Suppressor macrophage treated with lipopolysaccharide for 1 hour (primary cell): ENCODE results near the gene RTP5.

ENCODE experiments used
- DNase-seq, 3 donors: peaks; one replicate each; pipeline ENCODE4 v3.0.0-alpha.2; 2020 to 2022

The RTP5 gene

GRCh38 chr2:241858206-241859016 lies 11.1 kb upstream of the RTP5 start, which contains the start of gene PDCD1:
PDCD1 (minus strand) TSS chr2:241858894; CDS start chr2:241858838, 56 bp downstream.
- peak in 2 of 3 donors; percentile 32 to 41 for DNase-seq

DNA sequence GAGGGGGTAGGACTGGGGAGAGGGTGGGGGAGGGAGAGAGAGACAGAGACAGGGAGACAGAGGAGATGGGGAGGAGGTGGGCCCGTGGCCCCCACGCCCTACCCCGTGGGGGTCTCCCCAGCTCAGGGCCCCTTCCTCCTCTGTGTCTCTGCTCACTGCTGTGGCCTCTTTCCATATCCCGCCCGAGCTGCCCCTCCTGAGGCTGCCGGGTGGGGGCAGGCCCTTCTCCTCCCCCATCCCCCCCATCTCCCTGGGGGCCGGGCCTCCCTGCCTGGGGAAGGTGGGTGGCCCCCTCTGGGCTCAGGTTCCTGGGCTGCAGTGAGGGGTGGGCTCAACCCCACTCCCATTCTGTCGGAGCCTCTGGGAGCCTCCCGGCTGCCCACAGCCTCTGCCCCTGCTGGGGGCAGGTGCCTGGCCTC lies 10.5 kb upstream of the RTP5 start:
- no peak for DNase-seq

DNA sequence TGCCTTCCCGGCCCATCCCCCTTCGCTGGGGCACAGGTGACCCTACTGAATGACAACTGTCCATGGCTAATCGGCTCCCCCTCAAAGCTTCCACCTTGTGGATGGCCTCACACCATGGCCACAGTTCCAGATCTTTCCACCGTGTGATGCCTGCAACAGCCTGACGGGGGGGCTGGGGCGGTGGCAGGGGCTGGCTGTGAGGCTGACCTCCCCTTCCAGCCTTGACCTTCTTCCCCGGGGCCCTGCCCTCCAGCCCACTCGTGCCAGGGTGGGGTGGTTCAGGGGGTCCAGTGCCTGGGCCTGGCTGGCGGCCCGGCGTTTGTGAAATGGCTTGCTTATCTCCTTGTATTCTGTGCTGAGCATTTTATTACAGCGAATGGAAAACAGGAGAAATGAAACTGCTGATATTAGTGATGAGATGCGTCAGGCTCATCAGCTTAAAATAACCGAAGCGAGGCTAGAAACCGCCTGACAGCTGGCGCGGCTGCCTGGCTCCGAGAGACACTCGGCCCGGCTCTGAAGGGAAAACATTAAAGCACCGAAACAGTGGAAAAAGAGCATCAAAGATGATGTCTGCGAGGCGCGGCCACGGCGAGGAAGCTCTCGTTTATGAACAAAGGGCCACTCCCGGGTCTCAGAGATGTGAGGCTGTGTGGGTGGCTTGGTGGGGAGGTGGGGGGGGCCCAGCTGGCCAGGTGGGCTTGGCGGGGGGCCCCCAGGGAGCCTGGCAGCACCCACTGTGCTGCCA lies 9.9 kb upstream of the RTP5 start:
- DNase-seq: peak; percentile 78 to 85 (median 81)

DNA sequence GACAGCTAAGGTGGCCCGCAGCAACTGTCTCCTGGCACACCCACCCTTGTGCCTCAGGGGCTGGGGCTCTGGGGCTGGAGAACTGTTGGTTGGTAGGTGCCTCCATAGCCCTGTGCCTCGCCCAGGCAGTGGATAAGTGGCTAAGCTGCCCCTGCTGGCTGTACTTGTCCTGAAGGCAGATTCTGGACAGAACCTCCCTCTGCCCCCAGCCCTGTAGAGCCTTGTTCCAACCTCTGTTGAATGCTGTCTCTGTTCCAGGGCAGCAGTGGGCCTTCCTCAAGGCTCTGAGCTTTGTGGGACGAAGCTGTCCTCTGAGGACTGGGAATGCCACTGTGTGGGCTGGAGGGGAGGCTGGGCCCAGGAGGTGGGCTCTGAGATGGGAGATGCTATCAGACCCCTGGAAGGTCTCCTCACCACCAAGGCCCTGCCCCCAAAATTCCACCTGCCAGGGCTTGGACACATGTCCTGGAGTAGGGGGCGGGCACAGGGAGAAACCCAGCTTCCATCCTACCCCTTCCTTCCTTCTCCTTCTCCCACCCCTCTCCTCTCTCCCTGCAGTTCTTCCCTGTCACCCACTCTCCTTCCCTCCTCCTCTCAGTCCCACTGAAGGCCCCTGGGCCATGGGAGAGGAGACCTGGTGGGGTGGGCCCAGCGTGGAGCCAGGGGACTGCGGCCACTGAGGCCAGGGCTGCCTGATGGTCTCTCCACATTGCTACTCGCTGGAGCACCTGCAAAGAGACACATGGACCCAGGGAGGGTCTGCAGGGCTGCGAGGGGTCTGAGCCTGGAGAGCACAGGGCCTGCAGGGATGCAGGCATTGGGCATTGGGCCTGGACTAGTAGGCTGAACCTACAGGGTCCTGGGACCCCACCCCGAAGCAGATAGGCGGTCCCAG lies 9.1 kb upstream of the RTP5 start:
- no peak for DNase-seq

- no peak for DNase-seq
These were observed 8.3 kb upstream of the RTP5 start for GRCh38 chr2:241861264-241861663.

- no peak for DNase-seq
These were observed 7.4 kb upstream of the RTP5 start for GRCh38 chr2:241862093-241862492.

GRCh38 chr2:241862775-241863535 lies 6.6 kb upstream of the RTP5 start:
- no peak for DNase-seq

DNA sequence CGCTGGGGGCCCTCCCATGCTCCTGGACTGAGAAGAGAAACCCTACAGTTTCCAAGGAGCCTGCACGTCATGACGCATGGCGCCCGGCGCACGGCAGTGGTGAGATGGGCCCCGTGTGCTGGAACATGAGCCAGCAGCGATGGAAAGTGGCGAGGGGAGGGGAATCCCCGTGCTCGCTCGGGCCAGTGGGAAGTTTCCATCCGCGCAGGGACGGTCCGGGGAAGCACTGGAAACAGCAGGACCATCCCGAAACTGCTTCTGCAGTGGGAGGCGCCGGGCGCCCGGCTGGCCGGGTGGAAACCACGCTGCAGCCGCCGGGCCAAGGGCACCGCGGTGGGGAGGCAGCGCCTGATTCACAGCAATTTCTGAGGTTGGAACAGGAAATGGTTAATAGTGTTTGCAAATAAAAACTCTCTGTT lies 6.0 kb upstream of the RTP5 start:
- peak; percentile 85 to 92 (median 92) for DNase-seq

DNA sequence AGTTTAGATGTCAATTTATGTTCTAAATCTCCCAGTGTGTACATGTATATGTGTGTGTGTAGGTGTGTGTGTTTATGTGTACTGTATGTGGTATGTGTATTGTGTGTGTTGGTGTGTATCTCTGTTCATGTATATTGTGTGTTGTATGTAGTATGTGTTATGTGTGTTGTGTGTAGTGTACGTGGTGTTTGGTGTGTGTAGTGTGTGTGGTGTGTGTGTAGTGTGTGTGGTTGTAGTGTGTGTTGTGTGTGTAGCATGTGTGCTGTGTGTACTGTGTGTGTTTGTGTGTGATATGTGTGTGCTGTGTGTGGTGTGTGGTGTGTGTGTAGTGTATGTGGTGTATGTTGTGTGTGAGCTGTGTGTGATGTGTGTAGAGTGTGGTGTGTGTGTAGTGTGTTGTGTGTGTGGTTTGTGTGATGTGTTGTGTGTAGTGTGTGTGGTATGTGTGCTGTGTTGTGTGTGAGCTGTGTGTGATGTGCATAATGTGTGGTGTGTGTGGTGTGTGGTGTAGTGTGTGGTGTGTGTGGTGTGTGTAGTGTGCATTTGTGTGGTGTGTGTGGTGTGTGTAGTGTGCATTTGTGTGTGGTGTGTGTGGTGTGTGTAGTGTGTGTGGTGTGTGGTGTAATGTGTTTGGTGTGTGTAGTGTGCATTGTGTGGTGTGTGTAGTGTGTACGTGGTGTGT lies 5.2 kb upstream of the RTP5 start:
- DNase-seq: no peak

DNA sequence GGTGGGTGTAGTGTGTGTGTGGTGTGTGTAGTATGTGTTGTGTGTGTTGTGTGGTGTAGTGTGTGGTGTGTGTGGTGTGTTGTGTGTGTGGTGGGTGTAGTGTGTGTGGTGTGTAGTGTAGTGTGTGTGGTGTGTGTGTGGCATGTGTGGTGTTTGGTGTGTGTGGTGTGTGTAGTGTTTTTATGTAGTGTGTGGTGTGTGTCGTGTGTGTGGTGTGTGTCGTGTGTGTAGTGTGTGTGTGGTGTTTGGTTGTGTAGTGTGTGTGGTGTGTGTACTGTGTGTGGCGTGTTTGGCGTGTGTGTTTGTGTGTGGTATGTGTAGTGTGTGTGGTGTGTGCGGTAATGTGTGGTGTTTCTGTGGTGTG lies 4.7 kb upstream of the RTP5 start:
- no peak for DNase-seq

GRCh38 chr2:241865416-241865956 lies 4.0 kb upstream of the RTP5 start:
- no peak for DNase-seq

- no peak for DNase-seq
These were observed 3.4 kb upstream of the RTP5 start for GRCh38 chr2:241865957-241866789.

GRCh38 chr2:241866790-241867645 lies 2.5 kb upstream of the RTP5 start:
- DNase-seq: no peak

DNA sequence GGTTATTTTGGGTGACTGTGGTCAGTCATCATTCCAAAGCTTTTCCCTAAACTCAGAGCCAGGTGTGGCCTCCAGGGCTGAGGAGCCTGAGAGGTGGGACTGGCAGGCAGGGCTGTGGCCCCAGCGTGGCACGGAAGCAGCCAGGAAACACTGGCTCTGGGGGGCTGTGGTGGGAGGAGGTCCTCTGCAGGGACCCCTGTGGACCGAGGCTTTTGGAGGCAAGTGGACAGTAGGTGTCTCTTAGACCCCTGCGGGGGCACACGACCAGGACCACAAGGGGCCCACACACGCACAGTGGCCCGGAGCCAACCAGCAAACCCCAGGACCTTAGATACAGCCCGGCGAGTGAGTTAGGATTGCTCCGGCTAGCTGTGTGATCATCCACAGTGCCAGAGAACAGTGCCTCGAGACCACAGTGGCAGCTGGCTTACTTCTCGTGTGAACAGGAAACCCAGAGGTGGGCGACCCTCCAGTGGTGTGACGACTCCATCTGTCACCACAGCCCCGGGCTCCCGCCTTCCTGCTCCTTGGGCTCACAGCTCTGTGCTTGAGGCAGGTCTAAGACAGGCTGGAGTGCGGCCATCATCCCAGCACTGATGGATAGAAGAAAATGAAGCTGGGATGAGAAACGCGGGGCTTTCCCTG lies 1.6 kb upstream of the RTP5 start:
- peak in 1 of 3 donors; percentile 40 for DNase-seq

DNA sequence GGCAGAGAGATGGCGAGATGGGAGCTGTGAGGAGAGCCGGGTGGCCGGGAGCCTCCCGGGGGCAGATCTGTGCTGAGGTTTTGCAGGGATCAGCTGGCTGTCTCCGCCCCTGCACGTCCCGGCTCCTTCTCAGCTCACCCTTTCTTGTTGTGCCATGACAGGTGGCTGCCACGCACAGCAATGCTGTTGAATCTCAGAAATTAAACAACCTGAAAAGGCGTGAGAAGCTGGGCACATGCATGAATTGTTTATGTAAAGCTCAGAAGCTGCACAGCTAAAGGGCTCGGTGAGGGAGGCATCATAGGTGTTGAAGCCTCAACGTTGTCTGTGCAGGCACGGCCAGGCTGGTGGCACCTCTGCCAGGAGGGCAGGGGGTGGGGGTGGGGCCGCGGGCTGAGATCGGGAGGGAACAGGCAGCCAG lies 858 bp upstream of the RTP5 start:
- no peak for DNase-seq

GRCh38 chr2:241870081-241870541 lies 582 bp downstream of the RTP5 start:
- DNase-seq: no peak

- peak in 1 of 3 donors; percentile 34 for DNase-seq
These were observed 1.3 kb downstream of the RTP5 start for GRCh38 chr2:241870611-241871537.
